Rectal smooth muscle tissue (tissue), 1 donor: Measurements from ENCODE around the gene MEGF11.

Source experiments
- H3K27ac ChIP-seq: one replicate; pipeline ENCODE4 v1.7.0; 2013; ENCODE audit warnings: low read depth, low read length, inconsistent platforms
- H3K27me3 ChIP-seq: one replicate; pipeline ENCODE4 v1.7.0; 2013; ENCODE audit warnings: low read length; ENCODE audit not compliant: control insufficient read depth, insufficient read depth
- H3K36me3 ChIP-seq: one replicate; pipeline ENCODE4 v1.7.0; 2013; ENCODE audit warnings: low read length; ENCODE audit not compliant: control insufficient read depth, insufficient read depth
- H3K4me1 ChIP-seq: one replicate; pipeline ENCODE4 v1.7.0; 2013; ENCODE audit warnings: low read length; ENCODE audit not compliant: control insufficient read depth, insufficient read depth
- H3K4me3 ChIP-seq: one replicate; pipeline ENCODE4 v1.7.0; 2013; ENCODE audit warnings: low read length
- H3K9ac ChIP-seq: one replicate; pipeline ENCODE4 v1.7.0; 2013; ENCODE audit warnings: low read length

The MEGF11 gene

DNA sequence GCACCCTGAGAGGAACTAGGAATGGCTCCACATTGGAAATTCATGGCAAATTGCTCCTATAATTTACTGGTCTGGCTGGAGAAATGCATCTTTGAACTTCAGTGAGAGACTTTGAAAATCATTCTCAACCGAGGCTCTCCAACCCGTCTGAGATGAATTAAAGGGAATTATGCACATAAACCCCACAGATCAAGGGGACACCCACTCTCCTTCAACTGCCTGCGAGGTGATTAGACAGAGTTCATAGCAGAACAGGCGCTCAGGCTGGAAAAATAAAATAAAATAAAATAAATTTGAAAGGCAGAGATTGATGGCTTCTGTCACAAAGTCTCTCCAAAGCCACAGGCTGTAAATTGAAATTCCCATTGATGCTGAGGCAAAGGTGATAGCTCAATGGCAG is 37.7 kb downstream of the MEGF11 start:
- Histone ChIP-seq H3K27ac (no peak overlapping the region), H3K36me3 (no peaks in the 10 kb centered on the region), H3K4me1 (no peaks in the 10 kb centered on the region), H3K4me3 (no peak overlapping the region), H3K9ac (no peak overlapping the region), H3K27me3 (peaks cover 2% of the 10 kb centered on the region)

DNA sequence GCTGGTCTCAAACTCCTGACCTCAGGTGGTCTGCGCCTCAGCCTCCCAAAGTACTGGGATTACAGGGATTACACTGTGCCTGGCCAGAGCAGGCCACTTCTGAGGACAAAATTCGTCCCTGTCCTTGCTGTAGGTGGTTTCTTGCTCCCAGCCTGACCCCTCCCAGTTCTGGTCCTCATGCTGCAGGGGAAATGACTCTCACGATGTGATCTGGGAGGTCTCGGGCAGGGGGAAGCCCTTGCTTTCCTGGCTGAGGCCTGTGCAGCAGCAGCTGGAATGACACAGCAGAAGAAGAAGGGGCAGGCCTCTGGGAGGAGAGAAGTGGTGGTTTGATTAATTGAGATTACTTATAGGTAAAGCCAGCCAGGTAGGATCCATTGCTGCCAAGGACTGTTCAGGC is 39.3 kb downstream of the MEGF11 start:
- Histone ChIP-seq H3K4me1 (no peaks in the 10 kb centered on the region), H3K36me3 (no peaks in the 10 kb centered on the region), H3K4me3 (no peak overlapping the region), H3K27me3 (no peaks in the 10 kb centered on the region), H3K27ac (no peak overlapping the region), H3K9ac (no peak overlapping the region)

DNA sequence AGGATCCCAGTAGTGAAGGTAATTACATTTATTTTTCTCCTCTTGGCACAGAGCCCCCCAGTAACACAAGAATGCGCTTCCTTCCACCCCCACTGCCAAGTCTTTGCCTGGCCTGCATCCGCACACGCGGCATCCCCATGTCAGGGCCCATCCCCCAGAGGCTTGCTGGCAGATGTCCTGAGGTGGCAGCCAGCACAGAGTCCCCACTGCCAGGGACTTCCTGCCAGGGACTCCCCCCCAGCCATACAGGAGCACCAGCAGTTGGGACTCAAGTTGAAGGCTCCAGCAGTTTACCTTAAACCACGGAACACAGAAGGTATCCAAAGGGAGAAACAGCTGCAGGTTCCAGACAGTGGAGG is 41.0 kb downstream of the MEGF11 start:
- H3K27ac ChIP-seq = no peak overlapping the region
- no peaks in the 10 kb centered on the region for H3K27me3 ChIP-seq
- H3K36me3 ChIP-seq = no peaks in the 10 kb centered on the region
- no peaks in the 10 kb centered on the region for H3K4me1 ChIP-seq
- H3K4me3 ChIP-seq = no peak overlapping the region
- H3K9ac ChIP-seq = no peak overlapping the region

DNA sequence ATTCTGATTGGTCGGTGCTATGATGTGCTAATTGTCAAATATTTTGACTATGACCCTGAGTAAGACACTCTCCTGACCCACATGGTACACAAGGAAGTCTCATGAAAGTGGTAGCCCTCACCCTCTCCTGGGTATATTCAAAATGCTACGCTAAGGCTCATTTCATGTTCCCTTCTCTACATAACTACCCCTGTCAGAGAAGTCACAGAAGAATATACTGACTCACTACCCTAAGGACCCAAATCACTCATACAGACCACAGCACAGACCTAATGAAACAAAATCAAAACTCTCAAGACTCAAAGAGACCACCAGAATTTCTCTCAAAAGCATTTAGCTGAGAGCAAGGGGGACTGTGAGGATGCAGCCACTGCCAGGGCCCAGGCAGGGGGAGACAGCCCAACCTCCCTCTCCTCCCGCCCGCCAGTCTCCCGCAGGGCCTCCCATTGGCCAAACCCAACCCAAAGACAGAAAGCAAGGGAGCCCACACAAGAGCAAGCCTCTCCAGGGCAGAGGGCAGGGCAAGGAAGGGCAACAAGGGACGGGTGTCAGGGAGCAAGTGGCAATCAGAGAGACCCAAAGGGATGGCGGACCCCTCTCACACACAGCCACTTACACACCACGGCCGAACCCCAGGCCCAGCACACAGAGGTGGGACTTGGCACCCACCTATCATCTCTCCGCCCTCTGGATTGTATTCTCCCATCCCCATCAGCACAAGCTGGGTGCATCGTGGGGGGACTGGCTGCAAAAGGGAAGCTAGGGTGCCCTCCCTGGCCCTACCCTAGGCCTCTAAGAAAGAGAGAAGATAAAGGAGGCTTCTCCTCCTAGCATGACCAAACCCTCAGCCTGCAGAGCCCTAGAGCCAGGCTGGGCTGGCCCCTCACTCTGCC is 41.6 kb downstream of the MEGF11 start:
- Histone ChIP-seq H3K4me1 (no peaks in the 10 kb centered on the region), H3K9ac (no peak overlapping the region), H3K27ac (no peak overlapping the region), H3K4me3 (no peak overlapping the region), H3K36me3 (no peaks in the 10 kb centered on the region), H3K27me3 (no peaks in the 10 kb centered on the region)

DNA sequence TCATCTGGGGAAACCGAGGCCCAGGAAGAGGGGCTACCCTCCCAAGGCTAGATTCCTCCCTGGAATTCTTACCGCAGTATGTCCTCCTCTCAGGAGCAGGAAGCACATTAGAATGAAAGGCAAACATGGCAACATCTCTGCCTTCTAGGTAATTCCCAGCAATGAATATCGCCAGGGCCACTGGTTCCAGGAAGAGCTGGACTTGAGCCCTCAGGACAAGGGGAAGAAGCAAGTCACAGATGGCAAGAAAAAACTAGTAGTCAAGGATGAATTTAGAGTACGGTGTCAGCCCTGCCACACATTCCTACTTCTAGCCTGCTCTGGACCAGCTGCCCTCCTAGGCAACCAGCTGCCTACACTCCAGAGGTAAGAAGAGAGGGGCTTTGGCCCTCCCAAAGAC is 42.9 kb downstream of the MEGF11 start:
- Histone ChIP-seq H3K4me3 (no peak overlapping the region), H3K27ac (no peak overlapping the region), H3K27me3 (no peaks in the 10 kb centered on the region), H3K9ac (no peak overlapping the region), H3K36me3 (no peaks in the 10 kb centered on the region), H3K4me1 (no peaks in the 10 kb centered on the region)

DNA sequence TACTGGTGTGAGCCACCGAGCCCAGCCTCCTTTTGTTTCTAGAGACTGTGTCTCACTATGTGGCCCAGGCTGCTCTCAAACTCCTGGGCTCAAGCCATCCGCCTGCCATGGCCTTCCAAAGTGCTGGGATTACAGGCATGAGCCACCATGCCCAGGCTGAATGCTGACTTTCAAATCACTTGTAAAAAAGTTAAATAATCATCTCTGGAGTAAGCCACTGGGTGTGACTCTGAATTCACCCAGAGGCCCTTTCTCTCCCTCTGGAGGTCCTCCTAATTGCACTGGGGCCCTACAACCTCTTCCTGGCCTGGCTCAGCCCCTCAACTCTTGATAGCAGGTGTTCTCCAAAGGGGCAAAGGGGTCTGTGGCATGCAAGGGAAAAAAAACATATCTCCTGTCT is 54.8 kb downstream of the MEGF11 start:
- H3K4me3 ChIP-seq = no peak overlapping the region

DNA sequence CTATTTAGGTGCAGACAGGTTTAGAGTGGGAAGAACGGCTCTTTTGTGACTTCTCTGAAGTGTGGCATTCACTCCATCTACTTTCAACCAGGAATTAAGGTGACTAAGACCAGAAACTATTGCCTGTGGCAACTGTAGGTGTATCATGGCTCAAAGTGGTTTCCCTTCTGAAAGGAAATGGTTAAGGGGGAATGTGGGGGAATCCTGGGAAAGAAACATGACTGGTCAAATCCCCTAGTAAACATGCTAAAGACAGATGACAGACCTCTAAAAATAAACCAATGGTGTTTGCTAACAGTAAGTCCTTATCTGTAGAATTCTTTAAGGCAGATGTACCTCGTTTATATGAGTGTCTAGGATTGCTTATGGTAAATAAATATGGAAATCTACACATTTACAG is 56.9 kb downstream of the MEGF11 start:
- no peak overlapping the region for H3K4me3 ChIP-seq

More for the DNA sequence above, 54.8 kb downstream of the MEGF11 start:
- H3K27ac ChIP-seq = no peak overlapping the region
- no peaks in the 10 kb centered on the region for H3K27me3 ChIP-seq
- no peak overlapping the region for H3K9ac ChIP-seq
- no peaks in the 10 kb centered on the region for H3K36me3 ChIP-seq
- no peaks in the 10 kb centered on the region for H3K4me1 ChIP-seq

DNA sequence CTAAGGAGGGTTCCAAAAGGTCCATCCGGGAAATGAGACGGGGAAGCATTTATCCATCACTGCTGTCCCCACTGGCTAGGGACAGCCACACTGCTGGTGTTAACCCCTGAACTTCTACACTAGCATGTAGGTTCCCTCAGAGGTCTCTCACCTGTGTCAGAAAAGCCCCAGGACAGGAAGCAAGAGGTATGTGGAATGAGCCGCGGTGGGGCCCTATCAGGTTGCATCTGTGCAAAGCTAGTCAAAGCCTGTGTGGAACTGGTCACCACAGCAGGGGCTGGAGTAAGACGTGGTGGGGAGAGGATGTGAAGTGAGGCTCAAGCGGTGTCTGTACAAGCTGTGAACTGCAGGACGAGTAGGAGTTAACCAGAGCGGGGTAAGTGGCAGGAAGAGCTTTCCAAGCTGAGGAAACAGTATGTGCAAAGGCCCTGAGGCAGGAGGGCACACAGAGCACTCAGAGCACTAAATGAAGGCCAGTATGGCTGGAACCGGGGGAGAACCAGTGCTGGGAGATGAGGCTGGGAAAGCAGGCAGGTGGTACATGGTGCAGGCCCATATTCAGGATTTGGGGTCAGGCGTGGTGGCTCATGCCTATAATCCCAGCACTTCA is 57.8 kb downstream of the MEGF11 start:
- Histone ChIP-seq H3K9ac (no peak overlapping the region), H3K4me1 (no peaks in the 10 kb centered on the region)

More for the DNA sequence above, 56.9 kb downstream of the MEGF11 start:
- no peaks in the 10 kb centered on the region for H3K27me3 ChIP-seq
- no peak overlapping the region for H3K9ac ChIP-seq
- no peak overlapping the region for H3K27ac ChIP-seq
- H3K36me3 ChIP-seq = no peaks in the 10 kb centered on the region
- H3K4me1 ChIP-seq = no peaks in the 10 kb centered on the region

DNA sequence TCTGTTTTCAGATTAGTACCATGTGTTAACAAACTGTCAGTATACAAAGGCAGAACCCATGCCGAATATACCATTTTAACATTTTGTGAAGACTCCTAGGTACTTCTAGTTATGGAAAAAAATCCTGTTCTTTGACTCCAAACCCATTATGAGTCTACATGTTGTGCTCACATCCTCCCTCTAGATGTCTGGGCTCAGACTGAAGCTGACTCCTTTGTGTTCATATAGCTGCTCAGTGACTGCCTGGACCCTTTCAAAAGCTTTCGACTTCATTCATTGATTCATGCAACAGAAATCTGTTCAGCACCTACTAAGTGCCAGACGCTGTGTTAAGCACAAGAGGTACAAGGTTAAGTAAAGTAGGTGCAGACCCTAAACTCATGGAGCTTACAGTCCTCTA is 60.5 kb downstream of the MEGF11 start:
- Histone ChIP-seq H3K4me3 (no peak overlapping the region), H3K9ac (no peak overlapping the region), H3K4me1 (no peaks in the 10 kb centered on the region), H3K36me3 (no peaks in the 10 kb centered on the region), H3K27ac (no peak overlapping the region), H3K27me3 (no peaks in the 10 kb centered on the region)

More for the DNA sequence above, 57.8 kb downstream of the MEGF11 start:
- Histone ChIP-seq H3K36me3 (no peaks in the 10 kb centered on the region), H3K4me3 (no peak overlapping the region), H3K27ac (no peak overlapping the region), H3K27me3 (no peaks in the 10 kb centered on the region)

DNA sequence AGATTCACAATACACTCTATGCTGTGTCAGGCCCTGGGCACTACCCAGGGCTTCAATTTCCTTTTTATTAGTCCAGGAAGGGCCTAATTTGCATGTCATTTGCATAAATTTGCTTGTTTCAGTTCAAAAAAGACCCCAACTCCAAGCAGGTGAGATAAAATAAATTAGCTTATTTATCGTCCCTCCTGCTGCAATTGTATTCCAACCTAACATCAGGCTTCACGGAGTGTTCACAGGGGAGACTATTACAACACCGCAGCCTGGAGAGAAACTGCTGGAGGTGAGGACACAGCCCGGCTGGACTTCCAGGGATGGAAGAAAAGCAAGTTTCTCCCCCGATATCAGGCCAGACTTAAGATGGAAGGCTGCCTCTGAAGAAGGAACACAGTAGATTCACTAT is 62.8 kb downstream of the MEGF11 start:
- no peak overlapping the region for H3K9ac ChIP-seq
- H3K4me1 ChIP-seq = no peaks in the 10 kb centered on the region
- no peaks in the 10 kb centered on the region for H3K27me3 ChIP-seq
- H3K27ac ChIP-seq = no peak overlapping the region
- no peak overlapping the region for H3K4me3 ChIP-seq
- H3K36me3 ChIP-seq = no peaks in the 10 kb centered on the region

DNA sequence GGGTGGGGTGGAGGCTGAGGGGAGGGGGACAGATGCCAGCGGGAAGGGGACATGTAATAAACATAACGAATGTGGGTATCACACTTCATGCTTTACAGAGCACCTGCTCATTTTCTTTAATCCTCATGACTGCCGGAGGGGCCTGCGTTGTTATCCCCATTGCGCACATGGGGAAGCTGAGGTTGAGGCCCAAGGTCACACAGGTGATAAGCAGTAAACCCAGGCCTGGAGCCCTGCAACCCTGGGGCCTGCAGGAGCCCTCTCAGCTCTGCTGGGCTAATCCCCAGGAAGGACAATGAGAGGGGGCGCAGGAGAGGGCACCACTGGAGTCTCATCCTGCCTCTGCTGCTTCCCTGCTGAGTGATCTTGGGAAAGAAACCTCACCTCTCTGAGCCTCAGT is 64.3 kb downstream of the MEGF11 start:
- no peaks in the 10 kb centered on the region for H3K27me3 ChIP-seq
- no peaks in the 10 kb centered on the region for H3K36me3 ChIP-seq
- H3K4me3 ChIP-seq = no peak overlapping the region
- H3K9ac ChIP-seq = no peak overlapping the region
- H3K4me1 ChIP-seq = no peaks in the 10 kb centered on the region
- H3K27ac ChIP-seq = no peak overlapping the region

DNA sequence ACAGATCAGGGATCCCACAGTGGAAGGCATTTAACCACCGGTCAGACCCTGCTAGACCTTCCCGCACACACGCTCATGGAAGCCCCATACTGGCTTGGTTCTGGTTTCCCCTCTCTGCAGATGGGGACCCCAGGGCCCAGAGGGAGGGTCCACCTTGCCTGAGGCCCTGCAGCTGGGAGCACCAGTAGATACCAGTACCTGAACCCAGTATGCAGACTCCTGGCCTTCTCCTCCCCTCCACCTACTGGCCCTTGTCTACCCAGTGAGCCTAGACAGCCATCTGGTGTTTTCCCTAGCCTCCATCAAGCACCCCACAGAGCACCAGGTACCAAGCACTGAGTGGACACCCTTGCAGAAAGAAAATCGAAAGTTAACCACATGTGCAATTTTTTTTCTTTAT is 65.1 kb downstream of the MEGF11 start:
- Histone ChIP-seq H3K27me3 (no peaks in the 10 kb centered on the region), H3K4me3 (no peak overlapping the region), H3K4me1 (no peaks in the 10 kb centered on the region), H3K27ac (no peak overlapping the region), H3K9ac (no peak overlapping the region), H3K36me3 (no peaks in the 10 kb centered on the region)

DNA sequence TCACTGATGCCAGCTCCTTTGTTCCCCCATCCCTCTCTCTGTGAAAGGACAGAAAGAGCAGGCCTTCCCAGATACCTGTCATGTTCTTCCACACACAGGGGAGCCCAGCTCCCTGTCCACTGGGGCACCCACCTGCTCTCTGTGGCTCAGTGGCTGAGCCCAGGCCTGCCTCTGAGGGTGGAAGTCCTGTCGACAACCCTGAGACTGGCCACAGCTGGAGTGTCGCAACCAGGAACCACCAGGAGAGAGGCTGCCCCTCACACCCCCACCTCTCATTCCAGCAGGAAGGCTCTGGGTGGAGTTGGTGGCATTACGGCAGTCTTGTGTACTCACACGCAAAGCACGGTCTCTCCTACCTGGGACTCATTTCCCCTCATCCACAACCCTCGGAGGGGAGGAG is 66.3 kb downstream of the MEGF11 start:
- H3K4me3 ChIP-seq = no peak overlapping the region
- H3K9ac ChIP-seq = no peak overlapping the region
- H3K27ac ChIP-seq = no peak overlapping the region
- H3K27me3 ChIP-seq = peaks cover 3% of the 10 kb centered on the region
- H3K4me1 ChIP-seq = no peaks in the 10 kb centered on the region
- no peaks in the 10 kb centered on the region for H3K36me3 ChIP-seq
